Astrocyte (in vitro differentiated cells and primary cell): Measurements from ENCODE around the gene TDP1. TPM values are rescaled to one million over a fixed set of nuclear protein-coding genes. Genes with fewer than 3 reads are reported as not detected.

Experiments
- DNase-seq: peaks from one replicate; pipeline ENCODE4 v3.0.0-alpha.2; 2010; ENCODE audit warnings: low read depth
- FAIRE-seq: peaks from 2 replicates; lab custom pipeline; 2011; peaks lifted over from hg19 to GRCh38; lab: Jason Lieb, UNC
- H2AFZ ChIP-seq: 2 replicates; pipeline ENCODE4 v1.6.0; 2012; ENCODE audit warnings: low read depth, low read length, inconsistent platforms
- H3K27ac ChIP-seq: 2 replicates; pipeline ENCODE4 v1.5.1; 2011; ENCODE audit warnings: low read depth, low read length, inconsistent platforms
- H3K27me3 ChIP-seq: 2 replicates; pipeline ENCODE4 v1.6.0; 2011; ENCODE audit warnings: low read length, inconsistent platforms; ENCODE audit not compliant: insufficient read depth
- H3K36me3 ChIP-seq: 2 replicates; pipeline ENCODE4 v1.5.1; 2011; ENCODE audit warnings: low read length, inconsistent platforms; ENCODE audit not compliant: insufficient read depth
- H3K4me1 ChIP-seq: 2 replicates; pipeline ENCODE4 v1.5.1; 2011; ENCODE audit warnings: low read length, inconsistent platforms; ENCODE audit not compliant: insufficient read depth
- H3K4me2 ChIP-seq: 2 replicates; pipeline ENCODE4 v1.6.0; 2012; ENCODE audit warnings: low read length, inconsistent platforms
- H3K4me3 ChIP-seq: 2 replicates; pipeline ENCODE4 v1.5.1; 2011; ENCODE audit warnings: low read depth, mild to moderate bottlenecking, low read length, inconsistent platforms; ENCODE audit not compliant: insufficient read depth
- H3K79me2 ChIP-seq: 2 replicates; pipeline ENCODE4 v1.6.0; 2012; ENCODE audit warnings: mild to moderate bottlenecking, low read length, inconsistent platforms; ENCODE audit not compliant: insufficient read depth
- H3K9ac ChIP-seq: 2 replicates; pipeline ENCODE4 v1.6.0; 2012; ENCODE audit warnings: mild to moderate bottlenecking, low read length, inconsistent platforms
- H3K9me3 ChIP-seq: 2 replicates; pipeline ENCODE4 v1.5.1; 2012; ENCODE audit warnings: low read depth, mild to moderate bottlenecking, low read length, inconsistent platforms; ENCODE audit not compliant: insufficient read depth
- H4K20me1 ChIP-seq: 2 replicates; pipeline ENCODE4 v1.6.0; 2012; ENCODE audit warnings: low read length, inconsistent platforms; ENCODE audit not compliant: insufficient read depth
- H3K27ac Mint-ChIP-seq: one replicate; pipeline ENCODE4 v1.8.0; 2021; ENCODE audit warnings: mild to moderate bottlenecking, mixed read lengths; ENCODE audit not compliant: unreplicated experiment
- H3K27me3 Mint-ChIP-seq: one replicate; pipeline ENCODE4 v1.8.0; 2021; ENCODE audit warnings: low read depth, mixed read lengths; ENCODE audit not compliant: unreplicated experiment
- H3K36me3 Mint-ChIP-seq: one replicate; pipeline ENCODE4 v1.8.0; 2021; ENCODE audit warnings: low read depth, mixed read lengths; ENCODE audit not compliant: unreplicated experiment
- H3K4me1 Mint-ChIP-seq: one replicate; pipeline ENCODE4 v1.8.0; 2021; ENCODE audit warnings: low read depth, mixed read lengths; ENCODE audit not compliant: unreplicated experiment
- H3K4me3 Mint-ChIP-seq: one replicate; pipeline ENCODE4 v1.8.0; 2021; ENCODE audit warnings: mild to moderate bottlenecking, moderate library complexity, mixed read lengths; ENCODE audit not compliant: unreplicated experiment
- H3K9me3 Mint-ChIP-seq: one replicate; pipeline ENCODE4 v1.8.0; 2021; ENCODE audit warnings: mild to moderate bottlenecking, mixed read lengths; ENCODE audit not compliant: unreplicated experiment
- EZH2 ChIP-seq: IDR thresholded peaks from 2 replicates; pipeline ENCODE4 v1.6.1; 2012; ENCODE audit warnings: mild to moderate bottlenecking, low read length, inconsistent platforms; ENCODE audit not compliant: insufficient read depth
- total RNA-seq: library from RNA; stranded (reverse); gene quantifications from 2 replicates; pipeline ENCODE4 v1.2.1, GENCODE V29; 2021
- TF ChIP-seq, protein P1 (sequence below): IDR thresholded peaks from 2 replicates; pipeline ENCODE4 v1.5.1; 2011; ENCODE audit warnings: low read depth, mild to moderate bottlenecking, inconsistent platforms, low read length, moderate library complexity; ENCODE audit not compliant: insufficient read depth

The TDP1 gene
- total RNA-seq, 1 donor from 2014 or later = 17.0 TPM

DNA sequence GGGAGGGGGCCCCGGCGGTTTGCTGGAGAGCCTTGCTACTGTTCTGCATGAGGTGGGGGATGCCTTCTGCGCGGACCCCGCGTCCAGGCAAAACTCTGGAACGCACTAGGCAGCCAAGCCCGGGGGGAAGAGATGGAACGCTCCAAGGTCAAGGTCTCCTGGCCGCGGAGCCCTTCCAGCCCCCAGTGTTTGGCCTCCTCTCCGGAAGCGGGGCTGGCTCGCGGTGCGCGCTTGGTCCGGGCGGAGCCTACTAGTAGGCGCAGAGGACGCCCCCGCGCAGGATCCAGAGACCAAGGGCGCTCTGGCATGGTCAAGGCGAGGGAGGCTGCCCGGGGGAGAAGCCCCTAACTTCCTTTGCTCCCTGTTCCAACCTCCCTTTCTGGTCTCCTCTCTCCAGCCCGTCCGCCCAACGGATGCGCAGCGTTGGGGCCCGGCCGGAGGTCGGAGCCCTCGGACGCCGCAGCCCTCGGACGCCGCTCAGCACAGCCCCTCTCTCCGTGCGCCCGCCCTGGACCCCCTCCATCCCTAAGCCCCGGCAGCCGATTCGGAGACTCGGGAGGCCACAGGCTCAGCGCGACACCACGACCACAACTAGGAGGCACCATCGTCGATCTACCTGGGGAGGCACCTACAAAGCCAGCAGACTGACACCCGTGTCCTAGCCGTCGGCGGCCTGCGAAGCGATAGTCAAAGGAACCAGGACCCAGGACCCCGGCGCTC, 105.4 kb downstream of the TDP1 start:
- H3K79me2 ChIP-seq = no peaks in the 10 kb centered on the region
- no peak overlapping the region for H3K27ac Mint-ChIP-seq
- peak overlapping the region; percentile 63 for H3K4me3 ChIP-seq
- H4K20me1 ChIP-seq = no peaks in the 10 kb centered on the region
- no peaks in the 10 kb centered on the region for H3K36me3 Mint-ChIP-seq
- no peaks in the 10 kb centered on the region for H3K36me3 ChIP-seq
- H3K9me3 ChIP-seq = no peaks in the 10 kb centered on the region
- H3K9me3 Mint-ChIP-seq = no peaks in the 10 kb centered on the region
- peak overlapping the region; percentile 95 for H3K4me2 ChIP-seq
- H3K27me3 ChIP-seq = peaks cover 41% of the 10 kb centered on the region
- H3K27me3 Mint-ChIP-seq = peaks cover 49% of the 10 kb centered on the region
- H2AFZ ChIP-seq = peak overlapping the region; percentile 88
- no peak overlapping the region for H3K9ac ChIP-seq
- TF ChIP-seq EZH2 = peak; percentile 3
- TF ChIP-seq, protein P1, sequence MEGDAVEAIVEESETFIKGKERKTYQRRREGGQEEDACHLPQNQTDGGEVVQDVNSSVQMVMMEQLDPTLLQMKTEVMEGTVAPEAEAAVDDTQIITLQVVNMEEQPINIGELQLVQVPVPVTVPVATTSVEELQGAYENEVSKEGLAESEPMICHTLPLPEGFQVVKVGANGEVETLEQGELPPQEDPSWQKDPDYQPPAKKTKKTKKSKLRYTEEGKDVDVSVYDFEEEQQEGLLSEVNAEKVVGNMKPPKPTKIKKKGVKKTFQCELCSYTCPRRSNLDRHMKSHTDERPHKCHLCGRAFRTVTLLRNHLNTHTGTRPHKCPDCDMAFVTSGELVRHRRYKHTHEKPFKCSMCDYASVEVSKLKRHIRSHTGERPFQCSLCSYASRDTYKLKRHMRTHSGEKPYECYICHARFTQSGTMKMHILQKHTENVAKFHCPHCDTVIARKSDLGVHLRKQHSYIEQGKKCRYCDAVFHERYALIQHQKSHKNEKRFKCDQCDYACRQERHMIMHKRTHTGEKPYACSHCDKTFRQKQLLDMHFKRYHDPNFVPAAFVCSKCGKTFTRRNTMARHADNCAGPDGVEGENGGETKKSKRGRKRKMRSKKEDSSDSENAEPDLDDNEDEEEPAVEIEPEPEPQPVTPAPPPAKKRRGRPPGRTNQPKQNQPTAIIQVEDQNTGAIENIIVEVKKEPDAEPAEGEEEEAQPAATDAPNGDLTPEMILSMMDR = no peak
- no peak overlapping the region for H3K27ac ChIP-seq
- no peak overlapping the region for H3K4me3 Mint-ChIP-seq
- peaks cover 3% of the 10 kb centered on the region for H3K4me1 Mint-ChIP-seq
- FAIRE-seq = no peak
- DNase-seq = no peak
- peaks cover 20% of the 10 kb centered on the region for H3K4me1 ChIP-seq

DNA sequence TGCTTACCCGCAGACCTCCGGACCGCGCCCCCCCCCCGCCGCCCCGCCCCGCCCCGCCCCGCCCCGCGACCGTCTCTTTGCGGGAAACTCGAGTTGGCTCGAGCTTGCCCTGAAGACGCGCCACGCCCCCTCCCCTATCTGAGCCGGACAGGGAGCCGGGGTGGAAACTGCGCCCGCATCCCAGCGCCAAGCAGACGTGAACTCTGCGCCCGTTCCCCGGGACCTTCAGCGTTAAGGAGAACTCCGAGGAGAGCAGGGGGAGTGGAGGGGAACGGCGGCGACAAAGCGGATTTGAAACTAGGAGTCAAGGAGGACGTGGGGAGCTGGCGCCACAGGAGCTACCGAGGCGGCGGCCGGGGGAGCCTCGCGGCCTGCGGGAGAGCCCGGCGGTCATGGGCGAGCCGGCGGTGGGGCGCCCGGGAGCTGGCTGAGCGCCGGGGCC, 106.0 kb downstream of the TDP1 start, which contains the start of gene KCNK13:
TSS of gene KCNK13 (plus strand) at position 310 of the 442 bp plus-strand sequence. CDS start 212 bp downstream, outside the sequence.
- Histone ChIP-seq H3K4me1 (peaks cover 20% of the 10 kb centered on the region), H3K9me3 (no peaks in the 10 kb centered on the region), H3K27me3 (peaks cover 41% of the 10 kb centered on the region), H2AFZ (peak within 1 kb of the TSS; percentile 88), H3K9ac (no peak within 1 kb of the TSS), H4K20me1 (no peaks in the 10 kb centered on the region), H3K4me2 (peak within 1 kb of the TSS; percentile 95), H3K36me3 (no peaks in the 10 kb centered on the region), H3K27ac (no peak within 1 kb of the TSS), H3K79me2 (no peaks in the 10 kb centered on the region), H3K4me3 (peak within 1 kb of the TSS; percentile 63)
- H3K36me3 Mint-ChIP-seq = no peaks in the 10 kb centered on the region
- FAIRE-seq = no peak
- H3K27ac Mint-ChIP-seq = peak within 1 kb of the TSS; percentile 71
- peak within 1 kb of the TSS; percentile 70 for H3K4me3 Mint-ChIP-seq
- TF ChIP-seq, protein P1 = no peak
- TF ChIP-seq EZH2 = no peak
- peaks cover 3% of the 10 kb centered on the region for H3K4me1 Mint-ChIP-seq
- H3K27me3 Mint-ChIP-seq = peaks cover 52% of the 10 kb centered on the region
- DNase-seq = no peak
- H3K9me3 Mint-ChIP-seq = no peaks in the 10 kb centered on the region
